Daoy (cell line): ENCODE results near the gene PDSS2. TPM values are rescaled to one million over a fixed set of nuclear protein-coding genes. Genes with fewer than 3 reads are reported as not detected.
"Not testable (repeated sequence)": the region's sequence is repeated elsewhere in the genome, so short reads cannot be mapped to it uniquely, and the experiment has no call there.

Source experiments
- DNase-seq: peaks from one replicate; pipeline ENCODE4 v3.0.0-alpha.2; 2015; ENCODE audit warnings: low read depth
- total RNA-seq: library from RNA; depleted of rRNA; stranded (reverse); fragments of >200 nt; shearing (Covaris generic); gene quantifications from 2 replicates; pipeline ENCODE4 v1.2.3, GENCODE V29; 2014

Gene PDSS2
- total RNA-seq, 1 experiment from 2014 or later = 9.2 TPM

GRCh38 chr6:107219851-107220250 lies 239.5 kb downstream of the PDSS2 start:
- no peak for DNase-seq

- DNase-seq = no peak
Observed at GRCh38 chr6:107218142-107218541, 241.2 kb downstream of the PDSS2 start.

GRCh38 chr6:107217248-107217647 lies 242.1 kb downstream of the PDSS2 start:
- DNase-seq = no peak

GRCh38 chr6:107216197-107216933 lies 243.0 kb downstream of the PDSS2 start:
- DNase-seq = no peak

- no peak for DNase-seq
Observed at GRCh38 chr6:107215334-107215733, 244.0 kb downstream of the PDSS2 start.

- DNase-seq = no peak
Observed at GRCh38 chr6:107214655-107215054, 244.7 kb downstream of the PDSS2 start.

- DNase-seq = no peak
Observed at GRCh38 chr6:107209406-107210305, 249.7 kb downstream of the PDSS2 start.

- DNase-seq = no peak
Observed at GRCh38 chr6:107207251-107207873, 252.0 kb downstream of the PDSS2 start.

- DNase-seq = no peak
Observed at GRCh38 chr6:107205058-107205998, 254.0 kb downstream of the PDSS2 start.

GRCh38 chr6:107202876-107203468 lies 256.4 kb downstream of the PDSS2 start:
- DNase-seq = no peak

- DNase-seq = no peak
Observed at GRCh38 chr6:107198631-107199416, 260.5 kb downstream of the PDSS2 start.

- no peak for DNase-seq
Observed at GRCh38 chr6:107196152-107196551, 263.2 kb downstream of the PDSS2 start.

- DNase-seq = not testable (repeated sequence)
Observed at GRCh38 chr6:107194723-107195122, 264.6 kb downstream of the PDSS2 start.

- no peak for DNase-seq
Observed at GRCh38 chr6:107192830-107193229, 266.5 kb downstream of the PDSS2 start.

- no peak for DNase-seq
Observed at GRCh38 chr6:107187630-107188029, 271.7 kb downstream of the PDSS2 start.

GRCh38 chr6:107186047-107186446 lies 273.3 kb downstream of the PDSS2 start:
- DNase-seq = no peak

- no peak for DNase-seq
Observed at GRCh38 chr6:107185391-107185970, 273.9 kb downstream of the PDSS2 start.

GRCh38 chr6:107184435-107184834 lies 274.9 kb downstream of the PDSS2 start:
- DNase-seq = no peak

- no peak for DNase-seq
Observed at GRCh38 chr6:107180099-107180498, 279.3 kb downstream of the PDSS2 start.

- peak; percentile 15 for DNase-seq
Observed at GRCh38 chr6:107179004-107179403, 280.4 kb downstream of the PDSS2 start.
